Measurements from ENCODE around the gene DVL3. TPM values are rescaled to one million over a fixed set of nuclear protein-coding genes. Genes with fewer than 3 reads are reported as not detected.

Gene DVL3
- total RNA-seq, 2 experiments from 2014 or later, result 19.6 to 19.9 TPM

DNA sequence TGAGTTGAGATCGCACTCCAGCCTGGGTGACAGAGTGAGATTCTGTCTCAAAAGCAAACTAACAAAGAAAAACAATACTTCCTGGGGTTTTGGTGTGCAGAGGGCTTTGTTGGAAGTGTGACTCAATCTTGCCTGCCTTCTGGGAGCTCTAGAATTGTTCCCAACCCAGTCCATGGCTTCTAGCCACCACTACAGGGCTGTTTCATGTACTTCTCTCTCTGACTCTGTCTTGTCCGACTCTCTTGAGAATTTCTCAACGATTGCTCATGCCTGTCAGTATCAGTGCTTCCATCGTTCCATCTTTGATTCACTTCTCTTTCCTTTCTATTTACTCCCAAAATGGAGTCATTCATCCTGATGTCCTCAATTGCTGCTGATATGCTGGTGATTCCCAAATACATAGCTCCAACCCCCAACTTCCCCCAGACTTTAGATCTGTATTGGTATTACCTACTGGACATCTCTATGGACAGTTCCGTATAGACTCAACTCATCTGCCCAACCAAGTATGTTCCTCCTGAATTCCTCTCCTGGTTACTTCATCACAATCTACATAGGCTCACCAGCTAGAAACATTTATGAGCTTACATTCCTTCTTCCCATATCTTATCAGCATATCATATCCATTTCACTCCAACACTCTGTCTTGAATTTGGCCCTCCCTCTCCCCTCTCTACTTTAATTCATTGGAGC is 17.6 kb downstream of the DVL3 start:
- Mint-ChIP-seq H3K9me3 (no peaks in the 10 kb centered on the region), H3K27me3 (ENCODE audit: low read depth) (no peaks in the 10 kb centered on the region), H3K4me1 (ENCODE audit: low read depth) (peaks cover 25% of the 10 kb centered on the region), H3K36me3 (ENCODE audit: low read depth) (peaks cover 12% of the 10 kb centered on the region), H3K27ac (no peak overlapping the region), H3K4me3 (no peak overlapping the region)
- CTCF ChIA-PET, result interaction anchor here (0.6 to 1.1 kb wide), 3 partner anchors 18 to 134 kb away, joined by 3 read pairs; partner anchors contain the start of gene DVL3
- intact Hi-C loops (cut with micrococcal nuclease), result no loop called here
- no peak for DNase-seq

GRCh38 chr3:184173374-184173722 is 18.2 kb downstream of the DVL3 start:
- Mint-ChIP-seq H3K9me3 (no peaks in the 10 kb centered on the region), H3K36me3 (ENCODE audit: low read depth) (peaks cover 16% of the 10 kb centered on the region), H3K4me3 (no peak overlapping the region), H3K27me3 (ENCODE audit: low read depth) (no peaks in the 10 kb centered on the region), H3K4me1 (ENCODE audit: low read depth) (peaks cover 29% of the 10 kb centered on the region), H3K27ac (no peak overlapping the region)
- no peak for DNase-seq
- CTCF ChIA-PET, result interaction anchor here (1.0 to 2.1 kb wide), 4 partner anchors 18 to 133 kb away, joined by 3 to 10 read pairs (median 3); partner anchors contain the start of gene DVL3
- intact Hi-C loops (cut with micrococcal nuclease), result no loop called here

DNA sequence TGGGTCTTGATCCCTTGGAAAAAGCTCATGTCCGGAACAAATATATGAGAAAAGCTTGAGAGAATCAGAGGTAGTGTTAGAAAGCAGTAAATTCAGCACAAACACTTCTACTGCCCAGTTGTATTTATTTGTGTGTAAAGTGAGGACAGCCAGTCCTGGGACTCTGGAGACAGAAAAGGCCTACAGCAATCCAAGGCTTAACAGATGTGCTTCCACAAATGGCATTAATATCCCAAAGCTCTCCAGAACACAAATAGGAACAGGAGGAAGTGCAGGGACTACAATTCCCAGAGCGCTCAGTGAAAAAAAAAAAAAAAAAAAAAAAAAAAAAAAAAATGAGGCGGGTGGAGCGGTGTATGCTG is 19.1 kb downstream of the DVL3 start:
- peaks cover 15% of the 10 kb centered on the region for H3K36me3 Mint-ChIP-seq (ENCODE audit: low read depth)
- H3K4me1 Mint-ChIP-seq (ENCODE audit: low read depth), result peaks cover 29% of the 10 kb centered on the region
- H3K4me3 Mint-ChIP-seq, result peak overlapping the region; percentile 88
- DNase-seq, result no peak
- CTCF ChIA-PET, result interaction anchor here (1.4 to 2.1 kb wide), 2 partner anchors 29 to 58 kb away, joined by 3 to 10 read pairs; no protein-coding TSS in a partner anchor
- H3K27ac Mint-ChIP-seq, result peak overlapping the region; percentile 56
- intact Hi-C loops (cut with micrococcal nuclease), result loop anchor here (1.0 to 2.0 kb wide), 9 partner anchors 11 to 537 kb away; partner anchors contain the start of genes ABCC5, DVL3, EEF1AKMT4 and EIF2B5
- no peaks in the 10 kb centered on the region for H3K27me3 Mint-ChIP-seq (ENCODE audit: low read depth)
- H3K9me3 Mint-ChIP-seq, result no peaks in the 10 kb centered on the region

DNA sequence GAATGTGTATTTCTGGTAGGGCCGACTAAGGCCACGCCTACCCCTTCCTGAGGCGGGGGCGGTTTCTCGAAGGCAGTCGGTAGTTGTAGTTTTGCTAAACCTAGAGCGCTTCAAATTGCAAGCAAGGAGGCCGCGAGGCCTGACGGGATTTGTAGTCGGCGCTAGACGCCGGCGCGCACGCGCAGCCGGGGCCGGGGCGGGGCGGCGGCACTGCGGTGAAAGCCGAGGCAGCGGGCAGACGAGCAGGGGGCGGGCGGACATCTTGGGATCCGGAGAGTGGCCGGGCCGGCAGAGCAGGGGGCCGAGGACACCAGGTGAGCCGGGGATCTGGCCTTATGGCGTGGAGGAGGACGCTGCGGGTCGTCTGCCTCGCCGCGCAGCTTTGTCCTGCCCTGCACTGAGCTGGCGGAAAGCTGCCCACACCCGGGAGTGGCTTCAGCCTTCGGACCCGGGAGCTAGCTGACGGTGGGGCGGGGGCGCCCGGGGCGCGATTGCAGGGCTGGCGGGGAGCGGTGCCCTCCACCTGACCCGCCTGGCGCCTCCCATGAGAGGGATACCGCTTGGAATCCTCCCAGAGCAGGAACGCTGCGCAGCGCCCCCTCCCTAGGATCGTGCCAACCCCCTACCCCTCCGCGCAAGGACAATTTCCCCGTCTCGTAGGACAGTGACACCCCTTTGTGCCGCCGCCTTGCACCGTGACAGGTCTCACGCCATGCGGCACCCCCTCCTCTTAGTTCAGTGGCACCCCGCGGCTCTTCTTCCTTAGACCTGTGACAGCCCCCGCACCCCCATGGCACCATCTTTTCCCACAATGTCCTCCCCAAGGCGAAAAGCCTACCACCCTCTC is 19.7 kb downstream of the DVL3 start, which contains the start of gene AP2M1:
TSS of gene AP2M1 (plus strand) at position 210 of the 847 bp plus-strand sequence. CDS start 2,139 bp downstream, outside the sequence.
- intact Hi-C loops (cut with micrococcal nuclease), result loop anchor here (1.0 to 2.0 kb wide), 9 partner anchors 10 to 538 kb away; partner anchors contain the start of genes ABCC5, DVL3, EEF1AKMT4 and EIF2B5
- Mint-ChIP-seq H3K36me3 (ENCODE audit: low read depth) (peaks cover 16% of the 10 kb centered on the region), H3K27ac (peak within 1 kb of the TSS; percentile 56)

DNA sequence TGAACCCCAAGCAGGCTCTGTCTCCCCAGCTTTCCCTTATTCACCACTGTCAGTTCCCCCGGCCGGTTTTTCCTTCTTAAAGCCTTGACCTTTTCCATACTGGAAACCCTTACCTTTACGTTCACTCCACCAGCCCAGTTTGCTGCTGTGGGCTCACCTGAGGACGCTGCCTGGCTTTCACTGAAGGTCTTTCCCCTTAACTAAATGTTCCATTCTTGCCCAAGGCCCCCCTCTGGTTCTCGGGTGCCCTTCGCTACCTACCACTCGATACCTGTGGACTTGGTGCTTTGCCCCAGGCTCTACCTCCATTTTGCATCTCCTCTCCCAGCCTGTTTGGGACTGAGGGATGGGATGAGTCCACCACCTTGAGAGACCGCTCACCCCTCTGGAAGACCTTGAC is 20.3 kb downstream of the DVL3 start:
- CTCF ChIA-PET, result interaction anchor here (2.1 kb wide), 1 partner anchor 30 kb away, joined by 10 read pairs; no protein-coding TSS in a partner anchor
- peak overlapping the region; percentile 5 for H3K27ac Mint-ChIP-seq
- intact Hi-C loops (cut with micrococcal nuclease), result loop anchor here (2.0 kb wide), 1 partner anchor 539 kb away; no protein-coding TSS in a partner anchor
- no peak for DNase-seq
- H3K27me3 Mint-ChIP-seq (ENCODE audit: low read depth), result no peaks in the 10 kb centered on the region
- H3K4me3 Mint-ChIP-seq, result peak overlapping the region; percentile 88
- H3K4me1 Mint-ChIP-seq (ENCODE audit: low read depth), result peaks cover 29% of the 10 kb centered on the region
- H3K36me3 Mint-ChIP-seq (ENCODE audit: low read depth), result peaks cover 20% of the 10 kb centered on the region
- no peaks in the 10 kb centered on the region for H3K9me3 Mint-ChIP-seq

More for the DNA sequence above, 19.7 kb downstream of the DVL3 start, which contains the start of gene AP2M1:
- DNase-seq, result peak; percentile 98
- Mint-ChIP-seq H3K4me3 (peak within 1 kb of the TSS; percentile 88), H3K4me1 (ENCODE audit: low read depth) (peaks cover 29% of the 10 kb centered on the region), H3K9me3 (no peaks in the 10 kb centered on the region), H3K27me3 (ENCODE audit: low read depth) (no peaks in the 10 kb centered on the region)
- CTCF ChIA-PET, result interaction anchor here (1.4 to 2.1 kb wide), 2 partner anchors 30 to 59 kb away, joined by 3 to 10 read pairs; no protein-coding TSS in a partner anchor

- Mint-ChIP-seq H3K9me3 (no peaks in the 10 kb centered on the region), H3K27me3 (ENCODE audit: low read depth) (no peaks in the 10 kb centered on the region), H3K36me3 (ENCODE audit: low read depth) (peaks cover 16% of the 10 kb centered on the region), H3K4me3 (peak overlapping the region; percentile 88), H3K27ac (no peak overlapping the region), H3K4me1 (ENCODE audit: low read depth) (peaks cover 29% of the 10 kb centered on the region)
- intact Hi-C loops (cut with micrococcal nuclease), result loop anchor here (2.0 kb wide), 1 partner anchor 539 kb away; no protein-coding TSS in a partner anchor
- DNase-seq, result no peak
- CTCF ChIA-PET, result interaction anchor here (0.6 kb wide), 1 partner anchor 55 kb away, joined by 3 read pairs; no protein-coding TSS in a partner anchor
These were observed 20.8 kb downstream of the DVL3 start for GRCh38 chr3:184175981-184176376.

DNA sequence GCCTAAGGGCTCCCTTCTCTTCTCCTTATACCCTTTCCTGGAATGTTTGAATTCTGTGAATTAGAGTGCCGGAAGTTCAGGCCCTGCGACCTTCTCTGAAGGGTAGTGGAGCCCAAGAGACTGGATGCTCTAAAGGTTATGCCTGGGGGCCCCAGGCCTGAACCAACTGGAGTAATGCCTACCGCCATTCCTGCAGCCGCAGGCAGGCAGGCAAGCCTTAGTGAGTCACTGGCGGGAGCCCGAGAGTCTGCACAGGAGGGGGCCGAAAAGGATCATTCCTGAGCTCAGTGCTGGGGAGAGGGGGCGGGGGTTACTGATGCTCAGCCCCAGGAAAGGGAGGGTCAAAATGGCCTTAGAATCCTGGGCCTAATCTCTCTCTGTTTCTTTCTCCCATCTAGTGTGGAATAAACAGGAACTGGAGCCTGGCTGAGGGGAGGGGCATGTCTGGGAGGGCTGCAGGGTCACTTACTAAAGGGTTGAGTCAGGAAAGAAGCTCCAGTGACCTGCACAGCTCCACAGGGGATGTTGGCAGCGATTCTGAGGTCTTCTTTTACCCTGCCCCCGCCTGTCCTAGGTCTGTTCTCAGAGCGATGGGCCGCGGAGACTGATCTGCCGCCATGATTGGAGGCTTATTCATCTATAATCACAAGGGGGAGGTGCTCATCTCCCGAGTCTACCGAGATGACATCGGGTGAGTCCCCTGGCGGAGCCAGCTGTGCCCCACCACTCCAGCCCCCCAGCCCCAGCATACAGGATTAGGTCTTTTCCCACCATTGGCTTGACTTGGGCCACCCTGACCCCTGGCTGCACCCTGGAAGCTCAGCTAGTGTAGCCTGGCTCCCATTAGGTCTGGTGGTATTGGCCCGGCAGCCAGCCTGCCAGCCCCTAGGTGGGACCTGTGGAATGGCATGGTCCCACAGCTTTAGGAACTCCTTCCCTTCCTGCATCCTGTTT is 21.5 kb downstream of the DVL3 start:
- H3K27ac Mint-ChIP-seq, result no peak overlapping the region
- H3K9me3 Mint-ChIP-seq, result no peaks in the 10 kb centered on the region
- CTCF ChIA-PET, result interaction anchor here (0.6 kb wide), 1 partner anchor 54 kb away, joined by 3 read pairs; no protein-coding TSS in a partner anchor
- H3K36me3 Mint-ChIP-seq (ENCODE audit: low read depth), result peaks cover 14% of the 10 kb centered on the region
- no peaks in the 10 kb centered on the region for H3K27me3 Mint-ChIP-seq (ENCODE audit: low read depth)
- H3K4me3 Mint-ChIP-seq, result peak overlapping the region; percentile 88
- no peak for DNase-seq
- peaks cover 29% of the 10 kb centered on the region for H3K4me1 Mint-ChIP-seq (ENCODE audit: low read depth)
- intact Hi-C loops (cut with micrococcal nuclease), result no loop called here

DNA sequence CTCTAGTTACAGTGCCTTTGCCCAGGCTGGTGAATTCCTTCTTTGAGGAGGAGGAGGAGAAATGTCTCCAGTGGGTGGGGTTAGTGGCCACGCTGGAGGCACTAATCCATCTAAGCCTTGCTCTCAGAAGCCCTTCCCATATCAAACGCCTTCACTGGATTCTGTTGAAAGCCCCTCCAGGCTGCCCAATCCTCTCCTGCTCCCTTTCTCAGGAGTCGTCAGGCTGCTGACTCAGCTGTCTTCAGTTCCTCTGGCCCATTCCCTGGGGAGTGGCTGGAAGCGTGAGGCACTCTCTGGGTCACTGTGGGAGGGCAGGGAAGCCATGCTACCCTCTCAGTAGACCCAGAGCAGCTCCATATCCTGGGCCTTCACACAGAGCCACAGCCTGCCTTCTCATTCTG is 22.2 kb downstream of the DVL3 start:
- intact Hi-C loops (cut with micrococcal nuclease), result no loop called here
- no peaks in the 10 kb centered on the region for H3K9me3 Mint-ChIP-seq
- no peaks in the 10 kb centered on the region for H3K27me3 Mint-ChIP-seq (ENCODE audit: low read depth)
- H3K36me3 Mint-ChIP-seq (ENCODE audit: low read depth), result peaks cover 20% of the 10 kb centered on the region
- H3K27ac Mint-ChIP-seq, result no peak overlapping the region
- no peak overlapping the region for H3K4me3 Mint-ChIP-seq
- CTCF ChIA-PET, result no interaction called here
- DNase-seq, result no peak
- H3K4me1 Mint-ChIP-seq (ENCODE audit: low read depth), result peaks cover 29% of the 10 kb centered on the region

DNA sequence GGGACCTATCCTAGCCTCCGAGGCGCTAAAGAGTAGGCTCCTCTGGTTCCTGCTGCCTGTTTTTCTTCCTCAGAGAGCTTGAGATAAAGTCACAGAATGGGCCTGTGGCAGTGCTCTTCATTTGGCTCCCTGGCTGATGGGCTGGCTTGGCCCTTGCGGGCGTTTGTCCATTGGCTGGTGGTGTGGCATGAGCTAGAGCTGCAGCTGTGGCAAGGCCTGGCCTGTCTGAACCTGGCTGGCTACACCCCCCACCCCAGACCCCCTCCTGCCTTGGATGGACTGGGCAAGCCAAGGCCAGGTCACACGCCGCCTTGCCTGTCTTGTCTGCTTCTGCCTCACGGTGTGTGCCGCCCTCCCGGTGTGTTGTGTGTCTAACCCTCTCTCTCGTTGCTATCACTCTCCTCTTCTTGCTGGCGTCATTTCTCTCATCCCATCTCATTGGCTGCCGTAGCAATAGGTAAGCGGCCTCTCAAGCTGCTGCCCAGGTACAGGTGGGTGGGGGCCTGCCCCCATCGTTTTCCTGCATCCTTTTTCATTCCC is 22.7 kb downstream of the DVL3 start:
- intact Hi-C loops (cut with micrococcal nuclease), result no loop called here
- CTCF ChIA-PET, result no interaction called here
- Mint-ChIP-seq H3K9me3 (no peaks in the 10 kb centered on the region), H3K27ac (no peak overlapping the region), H3K27me3 (ENCODE audit: low read depth) (no peaks in the 10 kb centered on the region), H3K36me3 (ENCODE audit: low read depth) (peaks cover 23% of the 10 kb centered on the region), H3K4me1 (ENCODE audit: low read depth) (peaks cover 29% of the 10 kb centered on the region), H3K4me3 (no peak overlapping the region)
- no peak for DNase-seq

DNA sequence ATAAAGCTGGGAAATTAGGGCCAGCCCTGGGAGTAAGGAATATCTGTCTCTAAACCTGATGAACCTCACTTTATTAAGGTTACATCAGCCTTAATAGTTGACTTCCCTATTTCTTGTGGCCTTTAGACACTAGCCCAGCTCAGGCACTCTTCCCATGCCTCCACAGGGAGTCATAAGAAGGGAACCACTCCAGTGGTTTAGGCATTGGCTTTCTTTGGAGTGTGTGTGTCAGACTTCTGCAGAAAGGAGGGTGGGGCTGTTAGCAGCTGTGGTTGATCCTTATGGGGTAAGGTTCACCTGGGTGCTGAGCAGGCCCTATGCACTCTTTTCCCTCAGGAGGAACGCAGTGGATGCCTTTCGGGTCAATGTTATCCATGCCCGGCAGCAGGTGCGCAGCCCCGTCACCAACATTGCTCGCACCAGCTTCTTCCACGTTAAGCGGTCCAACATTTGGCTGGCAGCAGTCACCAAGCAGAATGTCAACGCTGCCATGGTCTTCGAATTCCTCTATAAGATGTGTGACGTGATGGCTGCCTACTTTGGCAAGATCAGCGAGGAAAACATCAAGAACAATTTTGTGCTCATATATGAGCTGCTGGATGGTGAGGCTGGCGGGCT is 23.5 kb downstream of the DVL3 start:
- Mint-ChIP-seq H3K36me3 (ENCODE audit: low read depth) (peaks cover 24% of the 10 kb centered on the region), H3K4me3 (no peak overlapping the region), H3K27ac (no peak overlapping the region), H3K9me3 (no peaks in the 10 kb centered on the region), H3K27me3 (ENCODE audit: low read depth) (no peaks in the 10 kb centered on the region), H3K4me1 (ENCODE audit: low read depth) (peaks cover 29% of the 10 kb centered on the region)
- CTCF ChIA-PET, result interaction anchor here (0.8 kb wide), 1 partner anchor 34 kb away, joined by 4 read pairs; no protein-coding TSS in a partner anchor
- DNase-seq, result no peak
- intact Hi-C loops (cut with micrococcal nuclease), result no loop called here

GRCh38 chr3:184180165-184180564 is 25.0 kb downstream of the DVL3 start:
- intact Hi-C loops (cut with micrococcal nuclease), result no loop called here
- peaks cover 34% of the 10 kb centered on the region for H3K36me3 Mint-ChIP-seq (ENCODE audit: low read depth)
- H3K9me3 Mint-ChIP-seq, result no peaks in the 10 kb centered on the region
- CTCF ChIA-PET, result interaction anchor here (0.5 to 1.3 kb wide), 2 partner anchors 70 to 165 kb away, joined by 3 read pairs; partner anchors contain the start of gene EEF1AKMT4
- no peaks in the 10 kb centered on the region for H3K27me3 Mint-ChIP-seq (ENCODE audit: low read depth)
- no peak overlapping the region for H3K27ac Mint-ChIP-seq
- H3K4me3 Mint-ChIP-seq, result no peak overlapping the region
- H3K4me1 Mint-ChIP-seq (ENCODE audit: low read depth), result peaks cover 30% of the 10 kb centered on the region
- DNase-seq, result no peak
